GM12864 (cell line): ENCODE data around the gene SCAANT1.

Experiments used
- DNase-seq: peaks from one replicate; pipeline ENCODE4 v3.0.0-alpha.2; 2011; ENCODE audit warnings: low read depth
- H3K4me3 ChIP-seq: 2 replicates; pipeline ENCODE4 v1.5.1; 2011; ENCODE audit warnings: mild to moderate bottlenecking, low read depth, low read length, control low read depth
- TF ChIP-seq, protein P1 (sequence below): IDR thresholded peaks from 2 replicates; pipeline ENCODE4 v1.5.1; 2011; ENCODE audit warnings: low read depth, mild to moderate bottlenecking, moderate library complexity, low read length, control low read depth, inconsistent platforms; ENCODE audit errors: missing control alignments

The SCAANT1 gene

DNA sequence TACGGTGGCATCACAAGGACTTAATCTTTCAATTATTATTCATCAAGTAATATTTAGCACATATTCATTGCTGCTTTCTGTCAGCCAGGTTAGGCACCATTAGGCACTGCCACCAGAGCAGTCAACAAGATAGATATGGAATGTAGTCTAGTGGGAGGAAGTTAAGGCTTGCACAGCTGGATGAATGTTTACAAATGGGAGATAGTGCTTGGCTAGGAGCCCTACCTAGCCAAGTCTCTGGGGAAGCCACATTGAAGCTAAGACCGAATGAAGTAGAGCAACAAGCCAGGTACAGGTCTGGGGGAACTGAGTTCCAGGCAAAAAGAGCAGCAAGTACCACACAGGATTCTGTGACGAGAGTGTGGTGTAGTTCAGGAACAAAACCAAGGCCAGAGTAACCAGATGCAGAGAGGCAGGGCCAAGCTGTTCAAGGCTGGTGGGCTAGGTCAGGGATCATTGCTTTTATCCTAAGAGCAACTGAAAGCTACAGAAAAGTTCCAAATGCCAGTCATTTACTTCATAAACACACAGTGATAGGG is 33.4 kb upstream of the SCAANT1 start:
- no peak for DNase-seq
- no peak overlapping the region for H3K4me3 ChIP-seq
- TF ChIP-seq, protein P1, sequence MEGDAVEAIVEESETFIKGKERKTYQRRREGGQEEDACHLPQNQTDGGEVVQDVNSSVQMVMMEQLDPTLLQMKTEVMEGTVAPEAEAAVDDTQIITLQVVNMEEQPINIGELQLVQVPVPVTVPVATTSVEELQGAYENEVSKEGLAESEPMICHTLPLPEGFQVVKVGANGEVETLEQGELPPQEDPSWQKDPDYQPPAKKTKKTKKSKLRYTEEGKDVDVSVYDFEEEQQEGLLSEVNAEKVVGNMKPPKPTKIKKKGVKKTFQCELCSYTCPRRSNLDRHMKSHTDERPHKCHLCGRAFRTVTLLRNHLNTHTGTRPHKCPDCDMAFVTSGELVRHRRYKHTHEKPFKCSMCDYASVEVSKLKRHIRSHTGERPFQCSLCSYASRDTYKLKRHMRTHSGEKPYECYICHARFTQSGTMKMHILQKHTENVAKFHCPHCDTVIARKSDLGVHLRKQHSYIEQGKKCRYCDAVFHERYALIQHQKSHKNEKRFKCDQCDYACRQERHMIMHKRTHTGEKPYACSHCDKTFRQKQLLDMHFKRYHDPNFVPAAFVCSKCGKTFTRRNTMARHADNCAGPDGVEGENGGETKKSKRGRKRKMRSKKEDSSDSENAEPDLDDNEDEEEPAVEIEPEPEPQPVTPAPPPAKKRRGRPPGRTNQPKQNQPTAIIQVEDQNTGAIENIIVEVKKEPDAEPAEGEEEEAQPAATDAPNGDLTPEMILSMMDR: no peak

DNA sequence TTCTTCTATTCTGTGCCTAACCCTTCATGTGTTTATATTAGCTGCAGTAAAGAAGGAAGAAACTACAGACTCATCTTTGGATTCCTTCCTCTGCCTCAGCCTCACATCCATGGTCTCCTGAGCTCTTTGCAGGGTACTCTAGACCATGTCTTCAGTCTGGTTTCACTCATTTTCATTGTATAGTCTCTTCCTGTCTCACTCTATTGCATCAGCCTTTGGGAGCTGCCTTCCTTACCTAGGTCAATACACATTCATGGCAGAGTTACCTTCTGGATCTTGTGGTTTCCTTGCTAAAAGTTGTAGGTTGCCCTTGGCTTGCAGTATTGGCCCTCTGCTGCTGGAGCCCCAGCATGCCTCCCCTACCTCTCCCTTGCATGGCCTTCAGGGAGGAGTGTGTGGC is 31.5 kb upstream of the SCAANT1 start:
- H3K4me3 ChIP-seq: no peak overlapping the region
- DNase-seq: no peak

DNA sequence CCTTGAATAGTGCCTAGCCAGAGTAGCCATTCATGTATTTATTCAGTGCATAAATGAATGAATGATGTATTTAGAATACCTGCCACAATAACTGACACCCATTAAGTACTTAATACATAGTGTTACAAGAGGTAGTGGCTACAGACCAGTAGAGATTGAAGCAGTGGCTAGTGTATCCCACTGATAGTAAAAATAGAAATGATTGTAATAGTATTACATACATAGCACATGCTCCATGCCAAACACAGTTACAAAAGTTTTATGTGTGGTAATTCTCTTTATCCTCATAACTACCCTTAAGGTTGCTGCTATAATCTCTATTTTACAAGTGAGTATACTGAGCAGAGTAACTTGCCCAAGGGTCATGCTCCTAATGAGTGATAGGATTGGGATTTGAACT is 30.3 kb upstream of the SCAANT1 start:
- TF ChIP-seq, protein P1: no peak
- no peak for DNase-seq
- H3K4me3 ChIP-seq: no peak overlapping the region

More for the DNA sequence above, 31.5 kb upstream of the SCAANT1 start:
- TF ChIP-seq, protein P1: no peak

GRCh38 chr3:63940389-63940757 is 28.2 kb upstream of the SCAANT1 start:
- TF ChIP-seq, protein P1: no peak
- H3K4me3 ChIP-seq: no peak overlapping the region
- no peak for DNase-seq

GRCh38 chr3:63937661-63938651 is 25.8 kb upstream of the SCAANT1 start:
- TF ChIP-seq, protein P1: no peak
- H3K4me3 ChIP-seq: no peak overlapping the region
- peak; percentile 65 for DNase-seq

DNA sequence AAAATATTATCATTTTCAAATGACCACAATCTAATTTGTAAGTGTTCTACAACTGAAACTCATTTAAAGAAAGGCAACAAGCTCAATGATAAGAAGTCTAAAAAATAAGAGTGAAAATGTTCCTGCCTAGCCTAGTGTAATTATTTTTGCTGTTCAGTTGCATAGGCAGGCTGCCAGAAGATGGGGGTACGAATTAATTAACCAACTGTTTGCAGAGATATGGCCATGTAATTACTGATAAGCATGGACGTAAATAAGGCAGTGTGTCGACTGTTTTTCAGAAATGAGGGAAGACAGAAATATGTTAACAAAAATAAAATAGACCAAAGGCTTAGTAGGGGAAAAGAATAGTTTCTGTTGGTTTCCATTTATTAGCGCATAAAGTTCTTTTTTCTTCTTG is 24.7 kb upstream of the SCAANT1 start:
- H3K4me3 ChIP-seq: no peak overlapping the region
- no peak for DNase-seq
- TF ChIP-seq, protein P1: no peak
